GM18951 (cell line): Measurements from ENCODE around the gene NXPE3.

Experiments
- POLR2A ChIP-seq: IDR thresholded peaks from 4 replicates; pipeline ENCODE4 v1.6.1; 2011; ENCODE audit warnings: mild to moderate bottlenecking; ENCODE audit not compliant: insufficient read length, insufficient read depth; ENCODE audit errors: extremely low read depth
- in situ Hi-C: fragments of 300-500 bp; cut with MboI; formaldehyde crosslinking; loops from one replicate; pipeline ENCODE4 v1.12.0; 2022; ENCODE audit warnings: low sequenced_read_pairs, mixed read lengths, inconsistent platforms; ENCODE audit not compliant: unreplicated experiment

NXPE3 gene

DNA sequence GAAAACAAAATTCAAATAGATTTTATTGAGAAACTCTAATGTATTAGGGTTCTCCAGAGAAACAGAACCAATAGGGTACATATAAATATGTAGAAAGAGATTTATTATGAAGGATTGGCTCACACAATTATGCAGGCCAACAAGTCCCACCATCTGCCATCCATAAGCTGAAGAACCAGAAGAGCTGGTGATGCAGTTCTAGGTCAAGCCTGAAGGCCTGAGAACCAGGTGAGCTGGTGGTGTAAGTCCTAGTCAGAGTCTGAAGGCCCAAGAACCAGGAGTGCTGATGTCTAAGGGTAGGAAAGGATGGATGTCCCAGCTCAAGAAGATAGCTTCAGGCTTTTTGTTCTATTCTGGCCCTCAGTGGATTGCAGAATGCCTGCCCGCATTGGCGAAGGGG is 67.7 kb downstream of the NXPE3 start:
- in situ Hi-C loops = no loop called here
- TF ChIP-seq POLR2A = no peak

DNA sequence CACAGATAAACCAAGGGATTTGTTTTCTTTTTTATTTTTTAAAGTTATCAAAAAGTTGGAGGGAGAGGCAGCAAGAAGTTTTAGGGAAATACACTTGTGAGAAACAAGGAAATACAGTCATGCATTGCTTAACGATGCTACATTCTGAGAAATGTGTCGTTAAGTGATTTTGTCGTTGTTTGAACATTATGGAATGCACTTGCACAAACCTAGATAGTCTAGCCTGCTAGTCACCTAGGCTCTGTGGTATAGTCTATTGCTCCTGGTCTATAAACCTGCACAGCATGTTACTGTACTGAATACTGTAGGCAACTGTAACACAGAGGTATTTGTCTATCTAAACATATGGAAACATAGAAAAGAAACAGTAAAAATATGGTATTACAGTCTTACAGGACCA is 68.3 kb downstream of the NXPE3 start:
- in situ Hi-C loops = no loop called here
- TF ChIP-seq POLR2A = no peak

DNA sequence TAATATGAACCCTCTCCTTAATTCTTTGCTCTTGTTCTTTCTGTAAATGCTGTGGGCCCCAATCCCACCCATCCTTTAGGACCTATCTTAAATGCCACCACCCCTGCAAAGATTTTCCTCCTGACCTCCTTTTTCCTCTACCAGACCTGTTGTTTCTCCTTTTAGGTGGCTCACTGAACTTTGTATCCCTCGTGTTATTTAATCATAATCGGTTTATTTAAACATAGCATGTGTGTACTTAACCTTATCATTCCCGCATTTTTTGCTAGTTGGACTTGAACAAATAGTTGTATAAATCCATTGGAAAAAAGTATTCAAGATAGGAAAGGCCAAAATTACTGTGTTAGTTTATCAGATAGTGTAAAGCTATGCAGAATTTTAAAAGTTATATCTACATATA is 69.3 kb downstream of the NXPE3 start:
- TF ChIP-seq POLR2A = no peak
- in situ Hi-C loops = no loop called here

DNA sequence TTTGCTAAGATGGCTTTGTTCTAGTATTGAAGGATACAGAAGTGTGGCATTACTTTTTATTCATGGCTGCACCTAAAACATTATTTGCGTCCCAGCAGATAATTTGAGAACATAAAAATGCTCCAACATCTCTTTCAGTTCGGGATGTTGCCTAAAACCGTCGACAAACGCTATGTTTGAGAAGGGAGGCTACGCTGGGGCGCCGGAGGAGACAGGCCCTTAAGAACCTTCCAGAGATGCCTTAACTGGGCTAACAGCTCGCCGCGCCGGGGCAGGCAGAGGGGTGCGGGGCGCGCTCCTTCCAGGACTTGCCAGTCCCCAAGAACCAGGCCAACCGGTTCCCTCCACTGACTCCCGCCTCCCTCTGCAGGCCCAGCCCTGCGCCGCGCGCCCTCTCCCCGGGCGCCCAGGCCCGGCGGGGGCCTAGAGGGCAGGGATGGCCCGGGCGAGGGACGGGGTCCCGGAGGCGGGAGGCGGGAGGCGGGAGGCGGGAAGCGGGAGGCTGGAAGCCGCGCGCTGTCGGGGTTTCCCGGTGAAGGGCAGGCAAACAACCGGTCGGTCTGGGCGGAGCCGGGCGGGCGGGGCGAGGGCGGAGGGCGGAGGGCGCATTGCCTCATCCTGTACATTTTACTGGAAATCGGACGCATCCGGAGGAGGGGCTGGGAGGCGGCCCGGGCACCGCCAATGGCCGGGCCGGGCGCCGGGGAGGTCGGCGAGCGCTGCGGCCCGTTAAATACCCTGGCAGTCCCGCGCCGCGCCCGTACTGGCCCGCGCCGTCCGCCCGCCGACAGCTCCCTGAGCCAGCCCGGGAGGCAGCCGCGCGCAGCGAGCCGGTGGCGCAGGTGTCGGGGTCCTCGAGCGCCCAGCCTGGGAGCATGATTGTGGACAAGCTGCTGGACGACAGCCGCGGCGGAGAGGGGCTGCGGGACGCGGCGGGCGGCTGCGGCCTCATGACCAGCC is 70.0 kb downstream of the NXPE3 start, which contains the start of gene NFKBIZ:
TSS of gene NFKBIZ (plus strand) at position 761 of the 960 bp plus-strand sequence. CDS start at position 876, 115 bp downstream.
- in situ Hi-C loops = no loop called here

GRCh38 chr3:101849714-101850245 is 70.8 kb downstream of the NXPE3 start:
- TF ChIP-seq POLR2A = no peak
- in situ Hi-C loops = no loop called here

More for the DNA sequence above, 70.0 kb downstream of the NXPE3 start, which contains the start of gene NFKBIZ:
- peak; percentile 100 for TF ChIP-seq POLR2A

- in situ Hi-C loops = no loop called here
- peak; percentile 14 for TF ChIP-seq POLR2A
Measured at GRCh38 chr3:101850246-101851051, 71.4 kb downstream of the NXPE3 start.

DNA sequence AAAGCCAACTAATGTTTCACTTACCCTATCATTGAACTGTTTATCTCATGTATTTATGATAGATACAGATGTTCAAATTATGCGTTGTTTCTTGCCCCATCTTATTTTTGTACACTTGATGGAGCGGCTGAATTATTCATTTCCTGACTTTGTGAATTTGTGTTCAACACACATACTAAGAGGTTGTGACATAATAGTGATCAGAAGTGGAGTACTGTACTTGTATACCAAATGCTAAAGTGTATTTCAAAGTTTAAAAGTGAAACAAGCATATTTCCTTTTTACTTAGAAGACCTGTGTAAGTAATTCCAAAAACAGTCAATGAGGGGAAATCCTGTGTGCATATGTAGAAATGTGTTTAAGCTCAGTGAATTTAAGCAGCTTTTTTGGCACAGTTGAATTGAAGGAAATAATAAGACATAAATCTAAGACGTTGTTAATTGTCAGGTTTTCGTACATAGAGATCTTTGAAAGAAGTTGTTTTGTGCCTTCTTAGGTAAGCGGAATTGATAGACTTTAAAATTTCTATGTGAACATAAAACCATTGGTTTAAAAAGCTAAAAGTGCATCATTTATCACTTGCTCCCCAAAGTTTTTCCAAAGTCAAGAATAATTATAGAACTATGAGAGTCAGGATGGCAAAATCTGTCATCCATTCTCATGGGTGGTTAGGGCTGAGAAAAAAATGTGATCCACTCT is 72.2 kb downstream of the NXPE3 start:
- no peak for TF ChIP-seq POLR2A

DNA sequence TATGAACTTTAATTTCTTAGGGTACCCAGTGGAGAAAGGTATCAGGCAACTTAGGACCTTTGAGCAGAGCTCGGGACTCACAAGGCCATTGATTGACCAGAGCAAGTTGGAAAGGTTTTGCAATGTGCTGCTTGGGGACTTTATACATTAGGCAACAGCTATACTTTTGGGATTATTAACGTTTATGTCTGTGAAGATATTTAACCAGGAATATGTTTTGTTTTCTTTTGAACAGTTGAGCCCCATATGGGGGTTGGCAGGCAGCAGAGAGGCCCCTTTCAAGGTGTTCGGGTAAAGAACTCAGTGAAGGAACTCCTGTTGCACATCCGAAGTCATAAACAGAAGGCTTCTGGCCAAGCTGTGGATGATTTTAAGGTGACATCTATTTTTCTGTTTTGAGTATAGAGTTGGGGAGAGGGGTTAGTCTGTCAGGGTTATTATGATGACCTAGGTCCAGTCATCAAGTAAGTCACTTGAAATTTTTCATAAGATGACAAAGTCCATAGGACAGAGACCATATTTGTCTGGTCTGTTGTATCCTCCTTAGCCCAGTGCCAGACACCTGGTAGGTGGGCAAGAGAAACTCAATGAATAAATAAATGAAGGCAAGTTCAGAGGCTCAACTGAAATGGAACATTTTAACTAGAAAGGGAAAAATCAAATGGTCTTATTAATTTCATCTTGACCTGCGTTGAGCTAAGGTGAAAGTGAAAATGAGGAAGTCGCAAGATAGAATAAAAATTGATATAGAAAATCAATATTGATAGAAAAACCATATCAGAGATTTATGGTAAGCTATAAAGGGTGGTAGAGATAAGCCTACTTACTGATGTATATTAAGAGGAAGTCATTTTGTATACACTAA is 73.1 kb downstream of the NXPE3 start:
- TF ChIP-seq POLR2A = peak; percentile 16
- in situ Hi-C loops = no loop called here

More for the DNA sequence above, 72.2 kb downstream of the NXPE3 start:
- in situ Hi-C loops = no loop called here

- TF ChIP-seq POLR2A = no peak
- in situ Hi-C loops = no loop called here
Measured at GRCh38 chr3:101852983-101853840, 74.2 kb downstream of the NXPE3 start.

GRCh38 chr3:101853982-101854381 is 75.0 kb downstream of the NXPE3 start:
- in situ Hi-C loops = no loop called here
- TF ChIP-seq POLR2A = no peak
